MM.1S (cell line): ENCODE measurements around the gene ACTN3.

Experiments used
- CTCF ChIP-seq: fragments of 300-600 bp; sonication (generic); IDR thresholded peaks from 2 replicates; pipeline ENCODE4 v1.5.1; 2016; ENCODE audit warnings: antibody characterized with exemption, low read length, mixed read lengths
- EZH2 ChIP-seq: fragments of 300-600 bp; sonication (generic); optimal IDR thresholded peaks from 2 replicates; pipeline ENCODE3; 2017; ENCODE audit warnings: low read depth, mild to moderate bottlenecking, antibody characterized with exemption, low read length, mixed read lengths
- EZH2phosphoT487 ChIP-seq: fragments of 300-600 bp; sonication (generic); IDR thresholded peaks from 2 replicates; pipeline ENCODE4 v1.6.1; 2018; ENCODE audit warnings: antibody characterized with exemption, low read length

- TF ChIP-seq CTCF (no peak), EZH2phosphoT487 (no peak), EZH2 (no peak)
Measured at GRCh38 chr11:66570079-66570849, 23.6 kb downstream of the ACTN3 start.
